NOMO-1 treated with DMSO at 0.1 percent for 48 hours (cell line): Measurements from ENCODE around the gene ARSK.

Experiments
- DNase-seq: peaks from one replicate; lab custom pipeline; 2025; ENCODE audit not compliant: unreplicated experiment; lab: John Stamatoyannopoulos, UW

The ARSK gene

GRCh38 chr5:95554647-95555548 is at the start of gene ARSK, which contains the start of gene SKIC3:
ARSK (plus strand) TSS chr5:95555101; CDS start chr5:95555279, 178 bp downstream.
SKIC3 (minus strand) TSS chr5:95554977; CDS start chr5:95547150, 7,827 bp downstream.
- peak; percentile 97 for DNase-seq

GRCh38 chr5:95508550-95508949 is 46.4 kb upstream of the ARSK start:
- DNase-seq, result no peak

- DNase-seq, result no peak
These were observed 43.3 kb upstream of the ARSK start for GRCh38 chr5:95511606-95512005.

GRCh38 chr5:95518417-95518816 is 36.5 kb upstream of the ARSK start:
- no peak for DNase-seq

- no peak for DNase-seq
These were observed 35.8 kb upstream of the ARSK start for GRCh38 chr5:95519151-95519550.

GRCh38 chr5:95519681-95520080 is 35.2 kb upstream of the ARSK start:
- DNase-seq, result no peak

- DNase-seq, result no peak
These were observed 34.7 kb upstream of the ARSK start for GRCh38 chr5:95520206-95520605.

- no peak for DNase-seq
These were observed 30.5 kb upstream of the ARSK start for GRCh38 chr5:95524423-95524822.

GRCh38 chr5:95526871-95527270 is 28.0 kb upstream of the ARSK start:
- no peak for DNase-seq

- DNase-seq, result no peak
These were observed 26.3 kb upstream of the ARSK start for GRCh38 chr5:95528565-95528964.

GRCh38 chr5:95530416-95530815 is 24.5 kb upstream of the ARSK start:
- DNase-seq, result no peak

GRCh38 chr5:95531491-95531890 is 23.4 kb upstream of the ARSK start:
- DNase-seq, result no peak

- DNase-seq, result no peak
These were observed 22.5 kb upstream of the ARSK start for GRCh38 chr5:95532415-95532814.

GRCh38 chr5:95533106-95533505 is 21.8 kb upstream of the ARSK start:
- no peak for DNase-seq

GRCh38 chr5:95533761-95534160 is 21.1 kb upstream of the ARSK start:
- no peak for DNase-seq

GRCh38 chr5:95537501-95537900 is 17.4 kb upstream of the ARSK start:
- DNase-seq, result no peak

- DNase-seq, result no peak
These were observed 11.7 kb upstream of the ARSK start for GRCh38 chr5:95543017-95543705.

- no peak for DNase-seq
These were observed 5.9 kb upstream of the ARSK start for GRCh38 chr5:95549030-95549429.

GRCh38 chr5:95554331-95554646 is 612 bp upstream of the ARSK start:
- peak; percentile 76 for DNase-seq

- no peak for DNase-seq
These were observed 652 bp downstream of the ARSK start for GRCh38 chr5:95555553-95555952.

GRCh38 chr5:95557841-95558240 is 2.9 kb downstream of the ARSK start:
- DNase-seq, result no peak

- DNase-seq, result no peak
These were observed 7.4 kb downstream of the ARSK start for GRCh38 chr5:95562282-95562681.
